ENCODE results near the gene CAND2. TPM values are rescaled to one million over a fixed set of nuclear protein-coding genes. Genes with fewer than 3 reads are reported as not detected.

Gene CAND2
- polyA plus RNA-seq, 1 donor from 2014 or later = 17.3 TPM

DNA sequence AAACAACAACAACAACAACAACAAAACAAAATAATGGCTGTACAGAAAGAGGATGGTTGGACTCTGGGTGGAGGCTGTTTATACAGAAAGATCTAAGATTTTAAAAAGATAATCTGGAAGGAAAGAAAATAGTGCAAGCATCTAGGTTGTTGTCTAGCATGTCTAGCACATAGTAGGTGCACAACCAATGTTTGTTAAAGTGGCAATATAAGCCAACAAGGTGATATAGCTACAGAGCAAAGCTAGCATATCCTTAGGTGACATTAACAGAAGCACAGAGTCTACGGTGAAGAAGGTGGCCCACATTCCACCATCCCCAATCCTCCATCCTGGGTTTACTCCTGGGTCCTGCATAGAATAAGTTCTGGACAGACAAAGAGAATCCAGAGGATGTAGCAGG, 42.2 kb upstream of the CAND2 start:
- Histone ChIP-seq H3K4me3 (ENCODE audit: low read length) (no peak overlapping the region), H4K20me1 (ENCODE audit: insufficient read depth) (no peaks in the 10 kb centered on the region), H3K9ac (ENCODE audit: low read length) (no peak overlapping the region)

DNA sequence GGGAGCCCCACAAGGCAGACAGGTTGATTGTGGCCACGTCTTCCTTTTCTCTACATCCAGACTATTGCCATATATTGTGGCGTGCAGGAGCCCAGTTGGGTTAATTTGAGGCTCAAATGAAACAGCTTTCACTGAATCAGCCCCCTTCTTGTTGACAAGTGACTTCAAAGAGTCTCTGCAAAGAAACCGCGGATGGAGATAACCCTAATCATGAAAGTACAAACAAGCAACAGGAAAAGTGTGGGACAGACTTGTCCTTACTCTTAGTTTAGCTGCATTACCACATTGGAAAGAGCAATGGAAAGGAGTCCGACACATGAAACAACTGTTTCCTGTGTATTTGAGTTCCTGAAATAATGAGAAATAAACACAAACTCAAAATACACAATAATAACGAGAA, 40.7 kb upstream of the CAND2 start:
- H3K79me2 ChIP-seq (replicated peaks; ENCODE audit: insufficient read depth, low read length) = no peaks in the 10 kb centered on the region
- H3K4me3 ChIP-seq (ENCODE audit: low read length) = no peak overlapping the region
- TF ChIP-seq SMC3 (conservative IDR thresholded peaks at IDR 0.05; ENCODE audit: poor library complexity) (no peak), MXI1 (conservative IDR thresholded peaks at IDR 0.05; ENCODE audit: poor library complexity, severe bottlenecking) (no peak), TAF1 (IDR thresholded peaks at IDR 0.05; ENCODE audit: low read depth) (no peak), EP300 (conservative IDR thresholded peaks at IDR 0.05; ENCODE audit: poor library complexity, severe bottlenecking) (no peak), EZH2 (IDR thresholded peaks at IDR 0.05; ENCODE audit: borderline replicate concordance, insufficient read depth, low read length, poor library complexity, severe bottlenecking) (no peak), POLR2AphosphoS5 (IDR thresholded peaks at IDR 0.05) (no peak), RAD21 (conservative IDR thresholded peaks at IDR 0.05) (no peak)
- TF ChIP-seq, protein P1, sequence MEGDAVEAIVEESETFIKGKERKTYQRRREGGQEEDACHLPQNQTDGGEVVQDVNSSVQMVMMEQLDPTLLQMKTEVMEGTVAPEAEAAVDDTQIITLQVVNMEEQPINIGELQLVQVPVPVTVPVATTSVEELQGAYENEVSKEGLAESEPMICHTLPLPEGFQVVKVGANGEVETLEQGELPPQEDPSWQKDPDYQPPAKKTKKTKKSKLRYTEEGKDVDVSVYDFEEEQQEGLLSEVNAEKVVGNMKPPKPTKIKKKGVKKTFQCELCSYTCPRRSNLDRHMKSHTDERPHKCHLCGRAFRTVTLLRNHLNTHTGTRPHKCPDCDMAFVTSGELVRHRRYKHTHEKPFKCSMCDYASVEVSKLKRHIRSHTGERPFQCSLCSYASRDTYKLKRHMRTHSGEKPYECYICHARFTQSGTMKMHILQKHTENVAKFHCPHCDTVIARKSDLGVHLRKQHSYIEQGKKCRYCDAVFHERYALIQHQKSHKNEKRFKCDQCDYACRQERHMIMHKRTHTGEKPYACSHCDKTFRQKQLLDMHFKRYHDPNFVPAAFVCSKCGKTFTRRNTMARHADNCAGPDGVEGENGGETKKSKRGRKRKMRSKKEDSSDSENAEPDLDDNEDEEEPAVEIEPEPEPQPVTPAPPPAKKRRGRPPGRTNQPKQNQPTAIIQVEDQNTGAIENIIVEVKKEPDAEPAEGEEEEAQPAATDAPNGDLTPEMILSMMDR (IDR thresholded peaks at IDR 0.05; ENCODE audit: poor library complexity, severe bottlenecking) = no peak
- TF ChIP-seq, protein P2, sequence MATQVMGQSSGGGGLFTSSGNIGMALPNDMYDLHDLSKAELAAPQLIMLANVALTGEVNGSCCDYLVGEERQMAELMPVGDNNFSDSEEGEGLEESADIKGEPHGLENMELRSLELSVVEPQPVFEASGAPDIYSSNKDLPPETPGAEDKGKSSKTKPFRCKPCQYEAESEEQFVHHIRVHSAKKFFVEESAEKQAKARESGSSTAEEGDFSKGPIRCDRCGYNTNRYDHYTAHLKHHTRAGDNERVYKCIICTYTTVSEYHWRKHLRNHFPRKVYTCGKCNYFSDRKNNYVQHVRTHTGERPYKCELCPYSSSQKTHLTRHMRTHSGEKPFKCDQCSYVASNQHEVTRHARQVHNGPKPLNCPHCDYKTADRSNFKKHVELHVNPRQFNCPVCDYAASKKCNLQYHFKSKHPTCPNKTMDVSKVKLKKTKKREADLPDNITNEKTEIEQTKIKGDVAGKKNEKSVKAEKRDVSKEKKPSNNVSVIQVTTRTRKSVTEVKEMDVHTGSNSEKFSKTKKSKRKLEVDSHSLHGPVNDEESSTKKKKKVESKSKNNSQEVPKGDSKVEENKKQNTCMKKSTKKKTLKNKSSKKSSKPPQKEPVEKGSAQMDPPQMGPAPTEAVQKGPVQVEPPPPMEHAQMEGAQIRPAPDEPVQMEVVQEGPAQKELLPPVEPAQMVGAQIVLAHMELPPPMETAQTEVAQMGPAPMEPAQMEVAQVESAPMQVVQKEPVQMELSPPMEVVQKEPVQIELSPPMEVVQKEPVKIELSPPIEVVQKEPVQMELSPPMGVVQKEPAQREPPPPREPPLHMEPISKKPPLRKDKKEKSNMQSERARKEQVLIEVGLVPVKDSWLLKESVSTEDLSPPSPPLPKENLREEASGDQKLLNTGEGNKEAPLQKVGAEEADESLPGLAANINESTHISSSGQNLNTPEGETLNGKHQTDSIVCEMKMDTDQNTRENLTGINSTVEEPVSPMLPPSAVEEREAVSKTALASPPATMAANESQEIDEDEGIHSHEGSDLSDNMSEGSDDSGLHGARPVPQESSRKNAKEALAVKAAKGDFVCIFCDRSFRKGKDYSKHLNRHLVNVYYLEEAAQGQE (IDR thresholded peaks at IDR 0.05; ENCODE audit: borderline replicate concordance) = no peak
- H3K9me3 ChIP-seq (ENCODE audit: low read length) = no peaks in the 10 kb centered on the region
- H3K36me3 ChIP-seq (ENCODE audit: insufficient read depth, low read length) = no peaks in the 10 kb centered on the region
- no peak overlapping the region for H3K27ac ChIP-seq (ENCODE audit: low read length)
- no peaks in the 10 kb centered on the region for H3K27me3 ChIP-seq (ENCODE audit: insufficient read depth, low read depth, low read length)
- H2AFZ ChIP-seq (ENCODE audit: low read depth, low read length) = no peak overlapping the region
- H3K4me2 ChIP-seq (ENCODE audit: low read length) = no peak overlapping the region
- no peak overlapping the region for H3K9ac ChIP-seq (ENCODE audit: low read length)
- H4K20me1 ChIP-seq (ENCODE audit: insufficient read depth) = no peaks in the 10 kb centered on the region
- H3F3A ChIP-seq (ENCODE audit: insufficient read depth, low read length, poor library complexity, severe bottlenecking) = no peaks in the 10 kb centered on the region
- no peaks in the 10 kb centered on the region for H3K9me2 ChIP-seq (ENCODE audit: insufficient read depth, low read length)

More for the DNA sequence above, 42.2 kb upstream of the CAND2 start:
- no peak overlapping the region for H2AFZ ChIP-seq (ENCODE audit: low read depth, low read length)
- H3K79me2 ChIP-seq (replicated peaks; ENCODE audit: insufficient read depth, low read length) = no peaks in the 10 kb centered on the region
- no peaks in the 10 kb centered on the region for H3K9me3 ChIP-seq (ENCODE audit: low read length)
- no peaks in the 10 kb centered on the region for H3K9me2 ChIP-seq (ENCODE audit: insufficient read depth, low read length)
- TF ChIP-seq SMC3 (conservative IDR thresholded peaks at IDR 0.05; ENCODE audit: poor library complexity) (no peak), MXI1 (conservative IDR thresholded peaks at IDR 0.05; ENCODE audit: poor library complexity, severe bottlenecking) (no peak), TAF1 (IDR thresholded peaks at IDR 0.05; ENCODE audit: low read depth) (no peak), POLR2AphosphoS5 (IDR thresholded peaks at IDR 0.05) (no peak), EZH2 (IDR thresholded peaks at IDR 0.05; ENCODE audit: borderline replicate concordance, insufficient read depth, low read length, poor library complexity, severe bottlenecking) (no peak), EP300 (conservative IDR thresholded peaks at IDR 0.05; ENCODE audit: poor library complexity, severe bottlenecking) (no peak), RAD21 (conservative IDR thresholded peaks at IDR 0.05) (no peak)
- TF ChIP-seq, protein P2 (IDR thresholded peaks at IDR 0.05; ENCODE audit: borderline replicate concordance) = no peak
- TF ChIP-seq, protein P1 (IDR thresholded peaks at IDR 0.05; ENCODE audit: poor library complexity, severe bottlenecking) = no peak
- no peak overlapping the region for H3K4me2 ChIP-seq (ENCODE audit: low read length)
- no peak overlapping the region for H3K27ac ChIP-seq (ENCODE audit: low read length)
- no peaks in the 10 kb centered on the region for H3F3A ChIP-seq (ENCODE audit: insufficient read depth, low read length, poor library complexity, severe bottlenecking)
- no peaks in the 10 kb centered on the region for H3K27me3 ChIP-seq (ENCODE audit: insufficient read depth, low read depth, low read length)
- no peaks in the 10 kb centered on the region for H3K36me3 ChIP-seq (ENCODE audit: insufficient read depth, low read length)

Measured in neural cell (in vitro differentiated cells).